Prostate gland (tissue), 2 donors: Measurements from ENCODE around the gene BRD3OS.

Experiments used
- POLR2A ChIP-seq: fragments of 450-650 bp; IDR thresholded peaks from one replicate; pipeline ENCODE4 v1.6.1; 2016; ENCODE audit warnings: antibody characterized with exemption, mild to moderate bottlenecking
- POLR2AphosphoS5 ChIP-seq: sonication (generic); formaldehyde crosslinking; IDR thresholded peaks from one replicate; pipeline ENCODE4 v1.6.1; 2017; ENCODE audit warnings: antibody characterized with exemption
- TF ChIP-seq, protein P1 (sequence below), 4 experiments: fragments of 200-600 bp in 2 of 4; fragments of 450-650 bp in 2 of 4; sonication (generic) in 2 of 4; IDR thresholded peaks; 1 replicate in 3 of 4; 2 replicates in 1 of 4; pipeline ENCODE4 v1.5.1; 2016 to 2019; ENCODE audit warnings: antibody characterized with exemption in 4 of 4, mild to moderate bottlenecking in 2 of 4, moderate library complexity in 2 of 4

DNA sequence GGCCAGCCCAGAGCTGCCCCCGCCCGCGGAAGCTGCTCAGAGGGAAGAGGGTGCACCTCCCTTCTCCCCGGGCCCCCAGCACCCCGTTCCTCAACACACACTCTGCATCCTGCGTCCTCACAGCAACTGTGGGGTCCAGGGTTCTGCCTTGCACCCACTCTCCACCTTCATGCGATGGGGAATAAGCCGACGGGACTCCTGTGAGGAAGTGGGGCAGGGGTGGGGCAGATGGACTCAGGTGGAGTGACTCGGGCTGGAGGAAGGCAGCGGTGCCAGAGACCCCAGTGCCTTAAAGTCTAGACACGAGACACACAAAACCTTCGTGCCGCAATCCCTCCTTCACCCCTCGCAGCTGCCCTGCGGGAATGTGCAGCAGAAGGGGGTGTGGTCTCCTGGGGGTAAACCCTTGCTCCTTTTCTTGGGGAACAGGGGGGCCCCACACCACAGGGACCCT is 33.9 kb downstream of the BRD3OS start:
- no peak for TF ChIP-seq POLR2A
- TF ChIP-seq, protein P1, sequence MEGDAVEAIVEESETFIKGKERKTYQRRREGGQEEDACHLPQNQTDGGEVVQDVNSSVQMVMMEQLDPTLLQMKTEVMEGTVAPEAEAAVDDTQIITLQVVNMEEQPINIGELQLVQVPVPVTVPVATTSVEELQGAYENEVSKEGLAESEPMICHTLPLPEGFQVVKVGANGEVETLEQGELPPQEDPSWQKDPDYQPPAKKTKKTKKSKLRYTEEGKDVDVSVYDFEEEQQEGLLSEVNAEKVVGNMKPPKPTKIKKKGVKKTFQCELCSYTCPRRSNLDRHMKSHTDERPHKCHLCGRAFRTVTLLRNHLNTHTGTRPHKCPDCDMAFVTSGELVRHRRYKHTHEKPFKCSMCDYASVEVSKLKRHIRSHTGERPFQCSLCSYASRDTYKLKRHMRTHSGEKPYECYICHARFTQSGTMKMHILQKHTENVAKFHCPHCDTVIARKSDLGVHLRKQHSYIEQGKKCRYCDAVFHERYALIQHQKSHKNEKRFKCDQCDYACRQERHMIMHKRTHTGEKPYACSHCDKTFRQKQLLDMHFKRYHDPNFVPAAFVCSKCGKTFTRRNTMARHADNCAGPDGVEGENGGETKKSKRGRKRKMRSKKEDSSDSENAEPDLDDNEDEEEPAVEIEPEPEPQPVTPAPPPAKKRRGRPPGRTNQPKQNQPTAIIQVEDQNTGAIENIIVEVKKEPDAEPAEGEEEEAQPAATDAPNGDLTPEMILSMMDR (IDR thresholded peaks at IDR 0.05): no peak
- no peak for TF ChIP-seq POLR2AphosphoS5
